ENCODE data around the gene DNAH3.
"Not testable (repeated sequence)": the region's sequence is repeated elsewhere in the genome, so short reads cannot be mapped to it uniquely, and the experiment has no call there.

Gene DNAH3

DNA sequence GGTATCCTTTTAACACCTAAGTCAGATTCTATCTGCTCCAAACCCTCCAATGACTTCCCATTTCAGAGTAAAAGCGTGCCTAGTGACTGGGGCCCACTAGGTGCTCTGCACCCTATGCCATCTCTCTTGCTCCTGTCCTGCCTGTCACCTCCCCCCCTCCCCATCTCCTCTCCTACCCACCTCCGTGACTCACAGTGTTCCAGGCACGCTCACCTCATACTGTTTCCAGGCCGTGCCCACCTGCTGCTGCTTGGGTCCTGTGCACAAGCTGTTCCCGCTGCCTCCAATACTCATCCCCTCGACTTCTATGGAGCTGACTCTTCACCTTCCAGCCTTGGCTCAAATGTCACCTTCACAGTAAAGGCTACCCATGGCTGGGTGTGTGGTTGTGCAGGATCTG lies 21.7 kb downstream of the DNAH3 start:
- DNase-seq (ENCODE audit: low read depth in 2 of 2) = no peak

DNA sequence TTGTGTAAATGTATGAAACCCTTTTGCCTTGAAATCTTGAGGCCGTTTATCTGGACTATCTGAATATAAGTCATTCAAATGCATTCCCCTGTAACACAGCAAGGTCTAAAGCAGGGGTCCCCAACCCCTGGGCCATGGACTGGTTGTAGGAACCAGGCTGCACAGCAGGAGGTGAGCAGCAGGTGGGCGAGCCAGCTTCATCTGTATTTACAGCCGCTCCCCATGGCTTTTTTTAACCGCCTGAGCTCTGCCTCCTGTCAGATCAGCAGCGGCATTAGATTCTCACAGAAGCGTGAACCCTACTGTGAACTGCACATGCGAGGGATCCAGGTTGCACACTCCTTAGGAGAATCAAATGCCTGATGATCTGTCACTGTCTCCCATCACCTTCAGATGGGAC lies 24.1 kb downstream of the DNAH3 start:
- DNase-seq (ENCODE audit: low read depth in 2 of 2) = no peak

DNA sequence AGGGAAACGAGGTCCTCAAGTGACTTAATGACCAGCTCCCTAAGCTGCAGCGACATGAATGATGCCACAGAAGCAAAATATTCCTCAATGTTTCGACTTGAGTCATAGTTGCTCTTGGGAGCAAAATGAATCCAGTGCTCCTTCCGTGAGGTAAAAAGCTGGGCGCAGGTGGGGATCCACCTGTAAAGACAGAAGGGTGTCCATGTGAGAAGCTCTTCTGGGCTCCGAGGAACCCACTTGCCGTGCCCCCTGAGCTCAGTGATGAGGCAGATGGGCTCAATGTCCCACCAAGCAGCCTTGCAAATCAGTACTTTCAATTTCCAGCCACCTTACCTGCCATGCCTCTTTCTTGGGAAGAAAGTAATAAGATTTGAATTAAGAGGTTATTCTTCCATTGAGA lies 25.5 kb downstream of the DNAH3 start:
- no peak for DNase-seq (ENCODE audit: low read depth in 2 of 2)

DNA sequence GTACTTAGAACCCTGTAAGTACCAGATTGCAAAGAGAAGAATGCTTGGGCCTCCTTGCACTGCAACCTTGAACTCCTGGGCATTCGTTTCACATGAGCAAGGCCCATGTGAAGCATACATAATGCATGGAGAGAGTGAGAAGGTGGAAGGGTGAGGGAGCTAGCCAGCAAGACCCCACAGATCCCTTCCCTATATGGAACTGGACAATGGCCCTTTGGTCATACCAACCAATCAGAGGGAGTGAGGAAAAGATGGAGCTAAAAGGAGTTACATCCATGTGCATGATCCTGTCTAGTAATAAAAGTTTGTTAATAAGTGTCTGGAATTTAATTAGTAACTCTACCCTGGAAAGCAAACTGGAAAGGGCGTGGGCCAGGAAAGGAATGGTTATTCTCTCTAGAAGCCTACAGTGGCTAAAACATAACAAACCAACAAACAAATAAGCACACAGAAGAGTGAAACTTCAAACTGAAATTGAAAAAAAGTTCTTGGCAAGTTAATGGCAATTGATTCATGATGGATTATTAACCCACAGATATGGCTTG lies 29.6 kb downstream of the DNAH3 start:
- no peak for DNase-seq (ENCODE audit: low read depth in 2 of 2)

DNA sequence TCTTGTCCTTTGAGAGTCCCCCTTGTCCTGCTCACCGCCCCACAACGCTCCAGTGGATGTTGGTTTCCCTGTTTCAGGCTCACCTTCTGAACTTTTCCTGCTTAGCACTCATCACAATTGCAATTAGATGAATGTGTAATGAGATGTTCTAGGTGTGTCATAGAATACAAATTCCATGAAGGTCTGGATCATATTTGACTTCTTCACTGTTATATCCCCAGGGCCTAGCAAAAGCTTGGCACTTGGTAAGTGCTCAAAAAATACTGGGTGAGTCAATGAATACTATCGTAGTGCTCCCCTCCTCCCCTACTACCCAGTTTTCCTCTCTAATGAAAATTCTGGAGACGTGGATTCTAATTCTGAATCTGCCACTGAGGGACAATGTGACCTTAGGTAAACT lies 33.1 kb downstream of the DNAH3 start:
- DNase-seq (ENCODE audit: low read depth in 2 of 2) = no peak

DNA sequence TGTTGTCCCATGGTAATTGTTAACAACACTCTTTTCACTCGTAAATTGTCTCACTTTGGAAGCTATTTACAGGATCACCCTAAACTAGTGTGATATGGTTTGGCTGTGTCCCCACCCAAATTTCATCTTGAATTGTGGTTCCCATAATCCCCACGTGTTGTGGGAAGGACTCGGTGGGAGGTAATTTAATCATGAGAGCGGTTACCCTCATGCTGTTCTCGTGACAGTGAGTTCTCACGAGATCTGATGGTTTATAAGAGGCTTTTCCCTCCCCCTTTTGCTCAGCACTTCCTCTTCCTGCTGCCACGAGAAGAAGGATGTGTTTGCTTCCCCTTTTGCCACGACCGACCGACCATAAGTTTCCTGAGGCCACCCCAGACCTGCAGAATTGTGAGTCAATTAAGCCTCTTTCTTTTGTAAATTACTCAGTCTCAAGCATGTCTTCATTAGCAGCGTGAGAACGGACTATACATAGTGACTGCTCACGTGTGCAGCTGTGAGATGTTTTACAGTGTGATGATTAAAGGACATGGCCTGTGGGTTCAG lies 34.4 kb downstream of the DNAH3 start:
- DNase-seq (ENCODE audit: low read depth in 2 of 2) = no peak

DNA sequence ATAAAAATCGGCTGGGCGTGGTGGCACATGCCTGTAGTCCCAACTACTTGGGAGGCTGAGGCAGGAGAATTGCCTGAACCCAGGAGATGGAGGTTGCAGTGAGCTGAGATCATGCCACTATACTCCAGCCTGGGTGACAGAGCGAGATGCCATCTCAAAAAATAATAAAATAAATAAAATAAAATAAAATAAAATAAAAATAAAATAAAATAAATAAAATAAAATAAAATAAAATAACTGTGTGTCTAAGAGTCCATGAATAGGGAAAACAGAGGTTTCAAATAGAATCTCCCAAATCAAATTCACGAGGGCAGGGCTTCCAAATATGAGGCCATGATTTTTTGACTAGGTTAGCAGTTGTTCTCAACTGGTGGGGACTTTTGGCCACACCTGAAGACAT lies 35.1 kb downstream of the DNAH3 start:
- not testable (repeated sequence) for DNase-seq (ENCODE audit: low read depth in 2 of 2)

DNA sequence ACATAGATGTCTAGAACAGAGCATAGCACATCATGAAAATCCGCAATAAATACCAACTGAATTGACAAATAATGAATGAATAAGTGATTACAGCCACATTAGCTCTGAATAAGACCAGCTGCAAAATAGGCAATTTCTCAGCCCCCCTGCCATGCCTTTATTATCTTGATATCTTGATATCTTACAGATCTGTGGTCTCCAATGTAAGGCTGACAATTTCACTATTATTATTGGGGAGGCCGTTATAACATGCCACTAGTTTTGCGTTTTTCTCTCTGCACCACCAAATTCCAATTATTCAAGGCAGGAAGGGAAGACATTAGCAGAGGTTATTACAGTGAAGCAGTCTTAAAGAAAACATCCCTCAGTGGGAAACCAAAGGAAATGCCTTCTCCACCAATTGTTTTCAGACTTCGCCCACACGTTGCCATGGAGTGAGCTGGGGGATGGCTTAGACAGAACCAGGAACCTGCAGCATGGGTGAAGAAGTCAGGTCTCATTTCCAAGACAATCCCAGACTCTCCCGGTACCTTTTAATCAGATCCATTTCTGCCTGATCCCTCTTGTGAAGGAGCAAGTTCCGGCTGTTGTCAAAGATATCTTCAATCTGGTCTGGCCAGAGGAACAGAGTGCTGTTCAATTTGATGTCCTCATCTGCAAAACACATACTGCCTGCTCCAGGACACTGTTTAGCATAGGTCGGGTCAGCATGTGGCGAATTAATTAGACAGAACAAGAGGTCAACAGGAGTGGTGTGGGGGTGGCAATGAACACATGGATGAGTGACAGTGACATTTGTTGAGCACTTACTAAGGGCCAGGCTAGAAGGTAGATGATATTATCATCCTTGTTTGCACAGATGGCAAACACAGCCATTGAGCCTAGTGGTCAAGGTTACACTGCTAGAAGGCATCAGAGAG lies 46.4 kb downstream of the DNAH3 start:
- DNase-seq (ENCODE audit: low read depth in 2 of 2) = no peak

DNA sequence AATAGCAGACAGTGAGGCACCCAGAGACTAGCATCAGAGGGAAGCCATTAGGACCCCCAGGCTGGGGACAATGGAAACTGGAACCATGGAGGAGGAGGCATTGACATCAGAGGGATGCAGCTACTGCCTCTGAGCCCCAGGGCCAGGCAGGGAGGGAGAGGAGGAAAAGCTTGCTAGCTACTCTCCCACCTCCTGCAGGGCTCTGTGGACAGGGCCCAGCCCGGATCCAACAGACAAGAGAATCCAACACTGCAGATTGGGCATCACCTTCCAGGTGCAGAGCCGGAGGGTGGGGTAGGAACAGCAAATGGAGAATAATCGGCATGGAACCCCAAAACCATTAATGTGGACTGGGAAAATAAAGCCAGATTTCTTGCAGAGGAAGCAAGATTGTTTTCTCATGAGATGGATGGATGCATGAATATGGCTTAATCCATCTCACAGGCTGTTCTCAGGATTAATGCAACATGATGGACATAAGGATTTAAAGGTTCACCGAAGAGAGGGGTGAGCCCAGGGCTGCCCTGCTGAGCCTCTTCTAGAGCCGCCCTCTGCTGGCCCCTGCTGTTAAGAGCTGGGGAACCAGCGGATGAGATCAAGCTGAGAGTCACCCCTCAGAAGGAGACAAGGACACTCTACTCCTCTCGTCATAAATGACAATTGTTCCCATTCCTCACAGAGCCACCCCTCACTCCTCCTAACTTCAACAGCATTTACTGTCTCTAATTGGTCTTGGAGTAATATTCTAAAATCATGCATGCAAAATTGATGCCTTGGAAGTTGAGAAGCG lies 48.8 kb downstream of the DNAH3 start:
- DNase-seq (ENCODE audit: low read depth in 2 of 2) = no peak

GRCh38 chr16:21100447-21100846 lies 50.2 kb downstream of the DNAH3 start:
- DNase-seq (ENCODE audit: low read depth in 2 of 2) = no peak

- no peak for DNase-seq (ENCODE audit: low read depth in 2 of 2)
These were observed 53.5 kb downstream of the DNAH3 start for GRCh38 chr16:21097151-21097550.

DNA sequence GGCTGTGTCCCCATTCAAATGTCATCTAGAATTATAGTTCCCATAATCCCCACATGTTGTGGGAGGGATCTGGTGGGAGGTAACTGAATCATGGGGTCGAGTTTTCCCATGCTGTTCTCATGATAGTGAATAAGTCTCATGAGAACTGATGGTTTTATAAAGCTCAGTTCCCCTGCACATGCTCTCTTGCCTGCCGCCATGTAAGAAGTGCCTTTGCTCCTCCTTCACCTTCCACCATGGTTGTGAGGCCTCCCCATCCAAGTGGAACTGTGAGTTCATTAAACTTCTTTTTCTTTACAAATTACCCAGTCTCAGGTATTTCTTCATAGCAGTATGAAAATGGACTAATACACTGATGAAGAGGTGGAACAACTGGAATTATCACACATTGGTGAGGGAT lies 55.9 kb downstream of the DNAH3 start:
- not testable (repeated sequence) for DNase-seq (ENCODE audit: low read depth in 2 of 2)

- DNase-seq (ENCODE audit: low read depth in 2 of 2) = no peak
These were observed 57.7 kb downstream of the DNAH3 start for GRCh38 chr16:21092951-21093350.

- DNase-seq (ENCODE audit: low read depth in 2 of 2) = no peak
These were observed 61.8 kb downstream of the DNAH3 start for GRCh38 chr16:21088646-21089538.

DNA sequence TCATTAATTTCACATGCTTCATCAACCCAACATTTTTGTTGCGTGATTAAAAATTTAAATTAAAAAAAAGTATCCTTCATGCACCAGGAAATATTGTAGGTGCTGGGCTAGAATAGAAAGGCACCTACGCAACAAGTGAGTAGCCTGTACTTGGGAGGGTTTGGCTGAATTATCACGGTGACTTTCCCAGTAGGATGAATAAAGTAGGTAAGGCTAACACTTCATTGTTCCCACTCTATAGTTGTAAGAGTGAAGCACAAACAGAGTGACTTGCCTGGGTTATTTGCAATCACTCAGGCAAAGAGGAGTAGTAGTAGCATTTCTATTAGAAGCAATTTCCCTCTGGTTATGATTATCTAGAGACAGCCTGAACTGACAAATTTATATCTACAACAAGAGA lies 62.5 kb downstream of the DNAH3 start:
- DNase-seq (ENCODE audit: low read depth in 2 of 2) = no peak

- DNase-seq (ENCODE audit: low read depth in 2 of 2) = no peak
These were observed 65.9 kb downstream of the DNAH3 start for GRCh38 chr16:21084631-21085225.

- no peak for DNase-seq (ENCODE audit: low read depth in 2 of 2)
These were observed 66.8 kb downstream of the DNAH3 start for GRCh38 chr16:21083729-21084268.

- no peak for DNase-seq (ENCODE audit: low read depth in 2 of 2)
These were observed 69.3 kb downstream of the DNAH3 start for GRCh38 chr16:21081329-21081728.

- DNase-seq (ENCODE audit: low read depth in 2 of 2) = no peak
These were observed 72.1 kb downstream of the DNAH3 start for GRCh38 chr16:21078563-21078962.

DNA sequence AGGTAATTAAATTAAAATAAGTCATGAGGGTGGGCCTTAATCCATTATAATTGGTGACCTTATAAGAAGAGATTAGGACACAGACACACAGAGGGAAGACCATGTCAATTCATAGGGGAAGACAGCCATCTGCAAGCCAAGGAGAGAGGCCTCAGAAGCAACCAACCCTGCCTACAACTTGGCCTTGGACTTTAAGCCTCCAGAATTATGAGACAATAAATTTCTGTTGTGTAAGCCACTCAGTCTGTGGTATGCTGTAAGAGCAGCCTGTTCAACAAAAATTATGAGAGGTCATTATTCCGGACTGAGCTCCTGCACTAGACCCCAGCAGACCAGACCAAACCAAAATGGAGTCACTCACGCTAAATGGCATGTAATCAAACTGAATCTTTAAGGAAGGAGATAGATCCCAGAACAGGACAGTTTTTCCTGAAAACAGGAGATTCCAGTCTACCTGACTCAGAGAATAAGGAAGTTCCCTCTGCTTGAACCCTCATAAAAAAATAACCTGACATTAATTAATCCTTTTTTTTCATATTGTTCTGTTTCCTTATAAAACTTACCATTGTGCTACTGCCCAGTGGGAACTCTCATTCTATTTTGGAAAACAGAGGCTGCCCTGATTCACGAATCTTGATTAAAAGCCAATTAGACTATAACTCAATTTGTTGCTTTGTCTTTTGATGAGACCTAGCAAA lies 74.3 kb downstream of the DNAH3 start:
- no peak for DNase-seq (ENCODE audit: low read depth in 2 of 2)

Data from activated CD8-positive, alpha-beta memory T cell treated with anti-CD3 and anti-CD28 coated beads for 4 hours (primary cell).